Neural progenitor cell (in vitro differentiated cells): ENCODE results near the gene FYB1. TPM values are rescaled to one million over a fixed set of nuclear protein-coding genes. Genes with fewer than 3 reads are reported as not detected.

Experiments used
- DNase-seq: peaks from one replicate; pipeline ENCODE4 v3.0.0-alpha.2; 2016; ENCODE audit warnings: low spot score
- H2AFZ ChIP-seq: fragments of 200-600 bp; sonication (generic); replicated peaks from 2 replicates; pipeline ENCODE4 v1.6.1; 2016; ENCODE audit warnings: antibody characterized with exemption
- H3F3A ChIP-seq: fragments of 200-600 bp; sonication (generic); 2 replicates; pipeline ENCODE4 v1.6.1; 2016; ENCODE audit warnings: antibody characterized with exemption, low read depth
- H3K27ac ChIP-seq: fragments of 200-600 bp; sonication (generic); 2 replicates; pipeline ENCODE4 v1.5.1; 2016; ENCODE audit warnings: mild to moderate bottlenecking
- H3K27me3 ChIP-seq: fragments of 200-600 bp; sonication (generic); 2 replicates; pipeline ENCODE4 v1.6.1; 2016; ENCODE audit warnings: mild to moderate bottlenecking, moderate library complexity
- H3K36me3 ChIP-seq: fragments of 200-600 bp; sonication (generic); 2 replicates; pipeline ENCODE4 v1.5.1; 2016
- H3K4me1 ChIP-seq: fragments of 200-600 bp; sonication (generic); 2 replicates; pipeline ENCODE4 v1.6.1; 2016; ENCODE audit warnings: mixed run types
- H3K4me2 ChIP-seq: fragments of 200-600 bp; sonication (generic); 2 replicates; pipeline ENCODE4 v1.6.1; 2016
- H3K4me3 ChIP-seq: fragments of 200-600 bp; sonication (generic); 2 replicates; pipeline ENCODE4 v1.5.1; 2016
- H3K79me2 ChIP-seq: fragments of 200-600 bp; sonication (generic); 2 replicates; pipeline ENCODE4 v1.6.1; 2016; ENCODE audit warnings: low read depth
- H3K9ac ChIP-seq: fragments of 200-600 bp; sonication (generic); 2 replicates; pipeline ENCODE4 v1.6.1; 2016
- H3K9me3 ChIP-seq: fragments of 200-600 bp; sonication (generic); 2 replicates; pipeline ENCODE4 v1.5.1; 2016; ENCODE audit warnings: low read depth
- H4K20me1 ChIP-seq: fragments of 200-600 bp; sonication (generic); 2 replicates; pipeline ENCODE4 v1.6.1; 2016; ENCODE audit warnings: low read depth
- H3K27ac Mint-ChIP-seq: 3 replicates; pipeline ENCODE4 v1.8.0; 2021; ENCODE audit warnings: mixed read lengths
- H3K27me3 Mint-ChIP-seq: 2 replicates; pipeline ENCODE4 v1.8.0; 2022; ENCODE audit warnings: low read depth, mild to moderate bottlenecking, inconsistent platforms, moderate library complexity, mixed read lengths; ENCODE audit not compliant: insufficient read depth
- H3K36me3 Mint-ChIP-seq: 3 replicates; pipeline ENCODE4 v1.8.0; 2021; ENCODE audit warnings: mixed read lengths
- H3K4me1 Mint-ChIP-seq: 3 replicates; pipeline ENCODE4 v1.8.0; 2021; ENCODE audit warnings: mixed read lengths
- H3K4me3 Mint-ChIP-seq: 3 replicates; pipeline ENCODE4 v1.8.0; 2021; ENCODE audit warnings: mild to moderate bottlenecking, moderate library complexity, mixed read lengths
- H3K9me3 Mint-ChIP-seq: 3 replicates; pipeline ENCODE4 v1.8.0; 2020; ENCODE audit warnings: mixed read lengths
- EZH2 ChIP-seq: fragments of 200-600 bp; sonication (generic); IDR thresholded peaks from 2 replicates; pipeline ENCODE4 v1.6.1; 2017; ENCODE audit warnings: antibody characterized with exemption, mild to moderate bottlenecking, moderate library complexity
- EZH2phosphoT487 ChIP-seq: fragments of 200-600 bp; sonication (generic); IDR thresholded peaks from 2 replicates; pipeline ENCODE4 v1.6.1; 2017; ENCODE audit warnings: antibody characterized with exemption
- total RNA-seq: library from RNA; depleted of rRNA; stranded (reverse); fragments of >200 nt; gene quantifications from 2 replicates; pipeline ENCODE4 v1.2.3, GENCODE V29; 2015; ENCODE audit warnings: low replicate concordance
- TF ChIP-seq, protein P1 (sequence below): fragments of 200-600 bp; sonication (generic); IDR thresholded peaks from 2 replicates; pipeline ENCODE4 v1.5.1; 2017; ENCODE audit warnings: antibody characterized with exemption, mild to moderate bottlenecking

The FYB1 gene
- total RNA-seq, 1 donor from 2014 or later: not detected

DNA sequence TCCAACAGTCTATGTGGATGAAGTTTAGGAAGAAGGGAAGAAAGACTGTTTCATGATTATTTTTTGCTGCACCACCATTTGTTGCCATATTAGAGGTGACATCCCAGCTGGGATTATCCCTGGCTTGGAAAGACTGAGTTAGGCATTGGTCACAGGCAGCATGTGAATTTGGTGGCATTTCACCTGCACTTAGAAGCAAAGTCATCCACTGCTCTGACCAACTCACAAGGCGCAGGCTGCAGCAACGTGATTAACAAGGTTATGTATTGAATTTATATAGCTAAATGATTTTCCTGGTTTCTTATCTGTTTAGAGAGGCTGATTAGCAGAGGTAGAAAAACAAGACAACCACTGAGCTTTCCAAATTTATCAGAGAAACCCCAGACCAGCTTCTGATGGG lies 2.7 kb downstream of the FYB1 start:
- Histone ChIP-seq H3K4me1 (no peaks in the 10 kb centered on the region), H3K27ac (no peak overlapping the region), H4K20me1 (no peaks in the 10 kb centered on the region), H2AFZ (no peak overlapping the region), H3K27me3 (no peaks in the 10 kb centered on the region), H3K9ac (no peak overlapping the region), H3K9me3 (no peaks in the 10 kb centered on the region), H3K36me3 (no peaks in the 10 kb centered on the region), H3K79me2 (no peaks in the 10 kb centered on the region), H3K4me2 (no peak overlapping the region), H3K4me3 (no peak overlapping the region), H3F3A (no peaks in the 10 kb centered on the region)
- Mint-ChIP-seq H3K4me3 (no peak overlapping the region), H3K36me3 (no peaks in the 10 kb centered on the region), H3K27ac (no peak overlapping the region), H3K9me3 (no peaks in the 10 kb centered on the region), H3K27me3 (peaks cover 2% of the 10 kb centered on the region), H3K4me1 (no peaks in the 10 kb centered on the region)
- TF ChIP-seq, protein P1, sequence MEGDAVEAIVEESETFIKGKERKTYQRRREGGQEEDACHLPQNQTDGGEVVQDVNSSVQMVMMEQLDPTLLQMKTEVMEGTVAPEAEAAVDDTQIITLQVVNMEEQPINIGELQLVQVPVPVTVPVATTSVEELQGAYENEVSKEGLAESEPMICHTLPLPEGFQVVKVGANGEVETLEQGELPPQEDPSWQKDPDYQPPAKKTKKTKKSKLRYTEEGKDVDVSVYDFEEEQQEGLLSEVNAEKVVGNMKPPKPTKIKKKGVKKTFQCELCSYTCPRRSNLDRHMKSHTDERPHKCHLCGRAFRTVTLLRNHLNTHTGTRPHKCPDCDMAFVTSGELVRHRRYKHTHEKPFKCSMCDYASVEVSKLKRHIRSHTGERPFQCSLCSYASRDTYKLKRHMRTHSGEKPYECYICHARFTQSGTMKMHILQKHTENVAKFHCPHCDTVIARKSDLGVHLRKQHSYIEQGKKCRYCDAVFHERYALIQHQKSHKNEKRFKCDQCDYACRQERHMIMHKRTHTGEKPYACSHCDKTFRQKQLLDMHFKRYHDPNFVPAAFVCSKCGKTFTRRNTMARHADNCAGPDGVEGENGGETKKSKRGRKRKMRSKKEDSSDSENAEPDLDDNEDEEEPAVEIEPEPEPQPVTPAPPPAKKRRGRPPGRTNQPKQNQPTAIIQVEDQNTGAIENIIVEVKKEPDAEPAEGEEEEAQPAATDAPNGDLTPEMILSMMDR: no peak
- no peak for TF ChIP-seq EZH2phosphoT487
- no peak for TF ChIP-seq EZH2
- no peak for DNase-seq

DNA sequence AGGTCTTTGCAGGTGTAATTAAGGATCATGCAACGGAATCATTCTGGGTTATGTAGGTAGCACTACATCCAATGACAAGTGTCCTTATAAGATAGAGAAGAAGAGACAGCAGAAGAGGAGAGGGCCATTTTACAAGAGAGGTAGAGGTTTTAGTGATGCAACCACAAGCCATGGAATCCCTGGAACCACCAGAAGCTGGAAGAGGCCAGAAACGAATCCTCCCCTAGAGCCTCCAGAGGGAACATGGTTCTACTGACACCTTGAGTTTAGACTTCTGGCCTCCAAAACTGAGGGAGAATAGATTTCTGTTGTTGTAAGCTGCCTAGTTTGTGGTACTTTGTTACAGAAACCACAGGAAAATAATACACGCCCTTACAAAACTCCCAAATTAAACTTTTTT lies 3.5 kb downstream of the FYB1 start:
- no peaks in the 10 kb centered on the region for H3K9me3 ChIP-seq
- Mint-ChIP-seq H3K9me3 (no peaks in the 10 kb centered on the region), H3K27ac (no peak overlapping the region), H3K36me3 (no peaks in the 10 kb centered on the region), H3K27me3 (peaks cover 2% of the 10 kb centered on the region), H3K4me1 (no peaks in the 10 kb centered on the region), H3K4me3 (no peak overlapping the region)
- no peak overlapping the region for H3K4me2 ChIP-seq
- H3F3A ChIP-seq: no peaks in the 10 kb centered on the region
- H3K4me1 ChIP-seq: no peaks in the 10 kb centered on the region
- H3K4me3 ChIP-seq: no peak overlapping the region
- H4K20me1 ChIP-seq: no peaks in the 10 kb centered on the region
- no peaks in the 10 kb centered on the region for H3K36me3 ChIP-seq
- no peak for DNase-seq
- no peak overlapping the region for H3K9ac ChIP-seq
- no peaks in the 10 kb centered on the region for H3K79me2 ChIP-seq
- no peak overlapping the region for H2AFZ ChIP-seq
- H3K27me3 ChIP-seq: no peaks in the 10 kb centered on the region
- TF ChIP-seq EZH2: no peak
- TF ChIP-seq EZH2phosphoT487: no peak
- no peak overlapping the region for H3K27ac ChIP-seq

DNA sequence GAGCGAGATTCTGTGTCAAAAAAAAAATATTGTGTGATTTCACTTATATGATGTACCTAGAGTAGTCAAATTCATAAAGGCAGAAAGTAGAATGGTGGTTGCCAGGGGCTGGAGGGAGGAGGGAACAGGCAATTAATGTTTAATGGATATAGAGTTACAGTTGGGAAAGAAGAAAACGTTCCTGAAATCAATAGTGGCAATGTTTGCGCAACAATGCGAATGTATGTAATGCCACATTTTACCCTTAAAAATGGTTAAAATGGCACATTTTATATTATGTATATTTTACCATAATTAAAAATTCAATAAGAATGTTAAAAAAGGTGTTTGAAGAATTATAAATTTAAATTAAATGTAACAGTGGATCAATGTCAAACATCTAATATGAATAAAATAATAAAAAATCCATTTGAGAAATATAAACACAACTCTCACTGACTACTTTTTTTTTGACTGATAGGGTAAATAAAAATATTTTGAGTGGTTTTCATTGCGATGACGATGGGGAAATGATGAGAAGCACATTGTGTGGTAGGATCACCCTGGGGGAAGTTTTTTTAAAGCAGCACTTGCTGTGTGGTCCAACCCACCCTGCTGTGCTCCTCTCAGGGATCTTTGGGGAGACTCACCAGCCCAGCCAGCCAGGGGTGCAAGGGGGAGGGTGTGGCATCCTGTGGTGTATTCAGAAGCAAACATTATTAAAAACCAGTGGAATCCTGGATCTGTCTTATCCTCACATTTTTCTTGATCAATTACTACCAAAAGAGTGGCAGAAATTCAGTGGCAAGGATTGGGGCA lies 4.3 kb downstream of the FYB1 start:
- no peaks in the 10 kb centered on the region for H3K9me3 Mint-ChIP-seq
- H3K4me1 Mint-ChIP-seq: no peaks in the 10 kb centered on the region
- no peaks in the 10 kb centered on the region for H3K79me2 ChIP-seq
- no peaks in the 10 kb centered on the region for H4K20me1 ChIP-seq
- no peak for TF ChIP-seq EZH2phosphoT487
- TF ChIP-seq, protein P1: no peak
- TF ChIP-seq EZH2: no peak
- no peaks in the 10 kb centered on the region for H3K27me3 ChIP-seq
- no peak overlapping the region for H3K4me3 Mint-ChIP-seq
- H3K9me3 ChIP-seq: no peaks in the 10 kb centered on the region
- H3K4me3 ChIP-seq: no peak overlapping the region
- H3K36me3 Mint-ChIP-seq: no peaks in the 10 kb centered on the region
- no peaks in the 10 kb centered on the region for H3K4me1 ChIP-seq
- H3K9ac ChIP-seq: no peak overlapping the region
- no peak overlapping the region for H2AFZ ChIP-seq
- H3F3A ChIP-seq: no peaks in the 10 kb centered on the region
- H3K27me3 Mint-ChIP-seq: peaks cover 2% of the 10 kb centered on the region
- H3K27ac ChIP-seq: no peak overlapping the region
- no peak overlapping the region for H3K27ac Mint-ChIP-seq
- DNase-seq: no peak
- H3K4me2 ChIP-seq: no peak overlapping the region
- H3K36me3 ChIP-seq: no peaks in the 10 kb centered on the region

DNA sequence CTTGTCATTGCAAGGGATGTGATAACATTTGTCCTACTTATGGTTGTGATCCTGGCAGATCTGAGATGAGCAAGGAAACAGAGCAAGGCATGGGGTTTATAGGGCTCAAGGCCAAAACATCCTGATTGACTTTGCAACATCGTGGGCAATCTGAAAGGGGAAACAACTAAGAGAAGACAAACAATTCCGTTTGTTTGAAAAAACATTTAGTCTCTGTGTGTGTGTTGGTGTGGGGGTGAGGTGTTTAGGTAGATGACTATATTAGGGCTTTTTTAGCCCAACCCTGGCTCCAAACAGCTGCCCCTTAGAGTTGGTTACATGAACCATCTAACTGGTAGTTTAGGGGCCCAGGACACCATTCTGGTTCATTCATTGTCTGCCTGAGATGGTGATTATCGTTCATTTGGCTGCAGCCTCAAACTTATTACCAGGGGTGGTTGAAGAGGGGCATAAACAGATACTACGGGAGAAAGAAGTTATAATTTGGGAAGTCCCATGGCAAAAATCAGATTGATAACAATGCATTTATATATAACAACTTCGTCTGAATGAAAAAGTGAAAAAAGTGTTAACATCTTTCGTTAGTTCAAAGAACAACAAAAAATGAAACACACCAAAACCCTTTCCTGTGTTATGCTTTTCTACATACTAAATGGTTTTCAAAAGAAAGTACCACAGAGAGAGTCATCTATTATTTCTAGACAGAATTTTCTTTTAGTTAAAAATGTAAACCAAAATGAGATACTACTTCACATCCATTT lies 5.7 kb downstream of the FYB1 start:
- Histone ChIP-seq H3K27ac (no peak overlapping the region), H3K4me1 (no peaks in the 10 kb centered on the region), H3F3A (no peaks in the 10 kb centered on the region), H3K27me3 (no peaks in the 10 kb centered on the region), H3K4me2 (no peak overlapping the region), H2AFZ (no peak overlapping the region), H4K20me1 (no peaks in the 10 kb centered on the region), H3K9ac (no peak overlapping the region), H3K4me3 (no peak overlapping the region), H3K9me3 (no peaks in the 10 kb centered on the region), H3K79me2 (no peaks in the 10 kb centered on the region), H3K36me3 (no peaks in the 10 kb centered on the region)
- Mint-ChIP-seq H3K36me3 (no peaks in the 10 kb centered on the region), H3K9me3 (no peaks in the 10 kb centered on the region), H3K4me3 (no peak overlapping the region), H3K4me1 (no peaks in the 10 kb centered on the region), H3K27ac (no peak overlapping the region), H3K27me3 (peaks cover 2% of the 10 kb centered on the region)
- TF ChIP-seq EZH2phosphoT487 (no peak), EZH2 (no peak)
- TF ChIP-seq, protein P1: no peak
- DNase-seq: no peak
